ENCODE results near the gene ACTBL2.

- TF ChIP-seq CTCF (IDR thresholded peaks at IDR 0.05; ENCODE audit: insufficient read depth, low read depth, low read length), result no peak
- TF ChIP-seq EZH2 (IDR thresholded peaks at IDR 0.05; ENCODE audit: insufficient read depth, low read length), result no peak
Measured at GRCh38 chr5:57453728-57454127, 28.9 kb downstream of the ACTBL2 start.
